Inferior parietal cortex (tissue), 1 donor: ENCODE data around the gene KRT77.

Experiments
- DNase-seq: peaks from one replicate; pipeline ENCODE4 v3.0.0-alpha.2; 2016; ENCODE audit errors: extremely low spot score

Gene KRT77

GRCh38 chr12:52656616-52657015, 46.7 kb downstream of the KRT77 start:
- no peak for DNase-seq

GRCh38 chr12:52655720-52656124, 47.6 kb downstream of the KRT77 start:
- no peak for DNase-seq

DNA sequence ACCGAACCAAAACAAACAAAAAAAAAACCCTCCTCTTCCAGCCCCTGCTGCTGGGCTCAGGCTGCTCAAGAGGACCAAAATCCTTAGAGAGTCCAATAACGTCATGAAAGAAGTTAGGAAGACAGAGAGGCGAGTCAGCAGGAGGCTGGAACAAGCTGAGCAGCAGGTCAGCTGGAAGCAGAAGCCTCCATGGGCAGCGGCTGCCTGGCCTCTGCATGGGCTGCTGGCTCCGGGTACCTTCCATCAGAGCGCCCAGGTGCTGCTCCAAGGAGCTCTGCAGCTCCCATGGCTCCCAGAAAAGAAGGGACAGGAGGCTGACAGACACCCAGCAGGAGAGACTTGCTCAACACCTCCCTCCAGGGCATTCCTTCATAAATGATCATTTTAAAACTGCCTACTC, 48.1 kb downstream of the KRT77 start:
- no peak for DNase-seq

GRCh38 chr12:52651726-52652261, 51.5 kb downstream of the KRT77 start, which contains the start of gene KRT2:
Gene KRT2 (minus strand): TSS chr12:52652211. CDS start chr12:52652142, 69 bp downstream.
- no peak for DNase-seq

DNA sequence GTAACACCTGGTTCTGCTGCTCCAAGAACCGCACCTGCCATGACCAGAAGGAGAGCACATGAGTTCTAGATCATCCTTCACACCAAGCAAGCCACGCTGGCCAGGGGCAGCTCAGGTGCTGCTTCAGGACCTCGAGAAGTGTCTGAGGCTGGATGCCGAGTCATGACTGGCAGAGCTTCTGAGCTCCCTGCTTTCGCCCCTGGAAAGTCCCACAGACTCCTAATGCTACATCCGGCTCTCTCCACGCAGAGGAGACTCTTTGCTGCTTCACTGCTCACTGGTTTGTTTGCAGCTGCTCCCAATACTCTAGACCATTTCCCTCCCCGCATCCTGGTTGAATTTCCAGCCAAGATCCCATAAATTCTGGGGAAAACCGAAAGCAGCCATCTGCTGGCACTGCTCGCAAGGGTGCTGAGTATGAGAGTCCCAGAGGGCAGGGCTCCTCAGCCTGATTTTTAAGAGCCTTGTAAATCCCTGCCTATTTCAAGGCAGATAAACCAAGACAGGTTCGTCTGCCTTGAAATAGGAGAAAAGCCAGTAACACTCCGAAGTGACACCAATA, 52.7 kb downstream of the KRT77 start:
- no peak for DNase-seq

GRCh38 chr12:52649066-52649465, 54.3 kb downstream of the KRT77 start:
- no peak for DNase-seq

DNA sequence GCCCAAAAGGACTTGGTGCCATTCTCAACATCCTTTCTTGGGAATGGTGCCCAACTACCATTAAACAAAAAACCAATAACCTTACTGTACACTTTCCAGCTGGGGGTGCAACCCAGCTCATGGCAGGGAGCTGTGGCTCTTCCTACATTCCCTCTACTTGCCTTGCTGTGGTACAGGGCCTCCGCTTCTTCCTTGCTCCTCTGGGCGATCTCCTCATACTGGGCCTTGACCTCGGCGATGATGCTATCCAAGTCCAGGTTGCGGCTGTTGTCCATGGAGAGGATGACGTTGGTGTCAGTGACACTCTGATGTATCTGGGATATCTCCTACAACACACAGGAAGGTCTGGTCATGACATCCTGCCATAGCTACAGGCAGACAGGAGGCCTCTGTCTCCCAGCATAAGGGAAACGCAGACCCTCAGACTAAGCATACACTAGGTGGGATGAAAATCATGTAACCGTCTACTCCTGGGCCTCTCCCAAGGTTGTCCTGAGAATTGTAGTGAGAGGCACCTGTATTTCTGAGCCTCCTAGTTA, 55.2 kb downstream of the KRT77 start:
- DNase-seq = no peak

DNA sequence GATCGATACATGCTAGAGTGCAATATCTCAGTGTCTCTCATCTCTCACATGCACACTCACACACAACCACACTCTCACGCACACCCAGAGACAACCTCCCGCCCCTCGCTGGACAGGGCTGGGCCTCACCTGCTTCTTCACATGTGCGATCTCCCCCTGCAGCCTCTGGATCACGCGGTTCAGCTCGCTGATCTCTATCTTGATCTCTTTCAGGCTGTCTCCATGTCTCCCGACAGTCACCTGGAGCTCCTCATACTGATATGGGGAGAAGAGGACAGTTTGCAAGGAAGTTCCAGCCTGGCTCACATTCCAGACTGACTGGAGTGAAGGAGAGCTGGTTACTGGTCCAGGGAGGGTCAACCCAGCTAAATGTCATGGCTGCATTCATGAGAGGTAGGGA, 55.7 kb downstream of the KRT77 start:
- no peak for DNase-seq

- DNase-seq = no peak
These were observed 56.7 kb downstream of the KRT77 start for GRCh38 chr12:52646613-52647012.

DNA sequence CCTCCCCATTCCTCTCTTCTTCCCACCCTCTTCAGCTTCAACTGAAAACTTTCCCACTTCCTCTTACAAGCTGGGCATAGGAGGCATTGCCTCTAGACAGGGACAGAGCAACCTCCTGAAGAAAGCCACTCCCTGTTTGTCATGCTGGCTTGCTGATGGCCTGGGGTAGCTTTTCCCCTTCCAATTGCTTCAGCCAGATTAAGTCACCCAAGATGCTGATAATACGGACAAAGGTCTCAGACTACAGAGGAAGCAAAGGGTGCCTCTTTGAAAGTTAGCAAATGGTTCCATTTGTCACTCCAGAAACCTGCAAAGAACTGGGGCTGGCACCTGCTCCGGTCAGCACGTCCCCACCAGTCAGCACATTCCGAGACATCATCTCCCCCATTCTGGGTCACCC, 57.3 kb downstream of the KRT77 start:
- DNase-seq = no peak

DNA sequence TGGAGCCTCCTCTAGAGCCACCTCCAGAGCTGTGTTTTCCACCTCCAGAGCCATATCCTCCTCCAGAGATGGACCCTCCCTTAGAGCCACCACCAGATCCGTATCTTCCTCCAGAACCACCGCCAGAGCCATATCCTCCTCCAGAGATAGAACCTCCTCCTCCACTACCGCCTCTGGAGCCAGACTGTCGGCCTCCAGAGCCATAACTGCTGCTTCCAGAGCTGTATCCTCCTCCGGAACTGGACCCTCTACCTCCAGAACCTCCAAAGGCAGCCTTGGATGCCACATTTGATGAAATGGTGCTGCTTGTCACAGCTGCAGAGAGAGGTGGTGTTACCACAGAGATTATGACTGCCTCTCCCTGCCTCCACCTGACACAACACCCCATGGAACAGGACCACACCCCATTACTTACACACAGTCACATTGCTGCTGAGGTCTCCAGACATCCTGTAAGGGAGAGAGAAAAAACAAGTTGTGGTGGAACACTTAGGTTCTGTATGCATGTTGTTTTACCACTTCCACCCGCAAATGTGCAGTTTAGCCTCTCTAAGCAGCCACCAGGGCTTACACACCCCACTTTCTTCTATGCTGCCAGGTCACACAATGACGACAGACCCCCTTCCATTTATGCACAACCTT, 58.1 kb downstream of the KRT77 start:
- no peak for DNase-seq

- no peak for DNase-seq
These were observed 59.3 kb downstream of the KRT77 start for GRCh38 chr12:52644078-52644415.

DNA sequence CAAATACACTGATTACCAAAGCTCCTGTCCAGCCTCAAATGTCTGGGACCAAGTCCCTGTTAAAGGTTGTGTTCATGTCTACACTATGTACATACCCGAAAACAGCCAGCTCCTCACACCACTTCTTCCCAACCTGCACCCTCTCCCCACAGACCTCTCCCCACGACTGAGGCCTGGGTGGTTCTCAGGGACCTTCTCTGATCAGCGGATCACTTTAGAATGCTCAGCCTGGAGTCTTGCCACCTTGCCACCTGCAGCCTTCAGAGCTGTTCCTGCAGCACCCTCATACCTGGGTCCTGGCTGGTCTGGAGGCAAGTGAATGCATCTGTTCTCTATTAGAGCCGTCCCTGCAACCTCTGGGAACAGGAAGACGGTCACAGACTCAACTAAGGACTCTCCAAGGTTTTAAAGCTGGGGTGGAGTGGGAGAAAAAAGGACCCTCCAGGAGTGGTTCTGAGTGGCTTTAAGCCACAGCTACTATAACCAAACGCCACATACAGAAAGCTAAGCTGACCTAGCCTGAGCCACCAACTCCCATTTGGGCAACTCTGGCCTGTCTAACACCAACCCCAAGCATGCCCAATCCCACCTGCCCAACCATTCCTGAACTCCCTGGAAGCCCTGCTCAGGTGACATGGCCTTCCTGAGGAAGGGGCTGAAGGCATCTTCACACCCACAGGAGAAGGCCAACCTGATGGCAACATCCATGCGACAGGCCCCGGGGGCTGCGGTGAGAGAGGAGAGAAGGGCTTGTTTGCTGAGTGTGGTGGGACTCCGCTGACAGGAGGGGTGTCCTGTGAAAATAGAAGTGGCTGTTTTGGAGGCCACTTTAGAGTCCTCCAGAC, 59.9 kb downstream of the KRT77 start:
- no peak for DNase-seq

DNA sequence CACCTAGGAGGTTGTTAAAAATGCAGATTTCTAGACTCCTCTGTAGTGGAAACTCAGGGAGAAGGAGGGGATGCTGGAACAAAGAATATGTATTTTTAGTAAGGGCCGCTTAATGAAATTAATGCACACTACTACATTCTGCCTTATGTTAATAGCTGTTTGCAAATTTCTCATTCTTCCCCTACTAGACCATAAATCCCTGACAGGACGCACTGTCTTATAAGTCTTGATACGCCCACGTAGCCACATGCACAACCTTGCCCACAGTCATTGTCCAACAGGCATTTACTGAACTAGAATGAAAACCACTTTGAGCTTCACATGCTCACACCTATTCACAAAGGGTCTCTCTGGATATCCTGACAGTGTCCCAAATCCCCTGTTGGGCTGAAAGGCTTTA, 61.9 kb downstream of the KRT77 start:
- DNase-seq = no peak
